LNCaP clone FGC (cell line): ENCODE data around the gene LRRC55.

Source experiments
- DNase-seq: peaks from one replicate; pipeline ENCODE4 v3.0.0-alpha.2; 2011; ENCODE audit warnings: low read depth
- H3K4me3 ChIP-seq: 2 replicates; pipeline ENCODE4 v1.5.1; 2011; ENCODE audit warnings: mild to moderate bottlenecking, low read depth, low read length, control low read depth
- TF ChIP-seq, protein P1 (sequence below): IDR thresholded peaks from 2 replicates; pipeline ENCODE4 v1.5.1; 2012; ENCODE audit warnings: mild to moderate bottlenecking; ENCODE audit not compliant: control insufficient read depth, insufficient read depth; ENCODE audit errors: extremely low read depth

The LRRC55 gene

DNA sequence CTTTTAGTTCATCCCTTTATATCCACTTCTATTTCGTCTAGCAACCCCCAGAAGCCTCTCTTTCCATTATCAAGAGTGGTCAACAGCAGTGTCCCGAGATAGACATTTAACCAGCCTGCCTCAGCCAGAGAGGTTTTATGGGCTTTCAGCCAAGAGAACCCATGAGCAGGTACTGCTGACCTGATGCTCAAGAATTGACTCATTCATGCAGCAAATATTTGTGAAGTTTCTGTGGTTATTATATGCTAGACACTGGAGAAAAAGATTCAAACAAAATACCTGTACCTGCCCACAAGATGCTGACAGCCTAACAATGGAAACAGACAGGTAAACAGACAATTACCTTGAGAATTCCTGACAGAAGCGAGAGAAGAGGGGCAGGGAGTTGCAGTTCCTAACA lies 9.7 kb upstream of the LRRC55 start:
- TF ChIP-seq, protein P1, sequence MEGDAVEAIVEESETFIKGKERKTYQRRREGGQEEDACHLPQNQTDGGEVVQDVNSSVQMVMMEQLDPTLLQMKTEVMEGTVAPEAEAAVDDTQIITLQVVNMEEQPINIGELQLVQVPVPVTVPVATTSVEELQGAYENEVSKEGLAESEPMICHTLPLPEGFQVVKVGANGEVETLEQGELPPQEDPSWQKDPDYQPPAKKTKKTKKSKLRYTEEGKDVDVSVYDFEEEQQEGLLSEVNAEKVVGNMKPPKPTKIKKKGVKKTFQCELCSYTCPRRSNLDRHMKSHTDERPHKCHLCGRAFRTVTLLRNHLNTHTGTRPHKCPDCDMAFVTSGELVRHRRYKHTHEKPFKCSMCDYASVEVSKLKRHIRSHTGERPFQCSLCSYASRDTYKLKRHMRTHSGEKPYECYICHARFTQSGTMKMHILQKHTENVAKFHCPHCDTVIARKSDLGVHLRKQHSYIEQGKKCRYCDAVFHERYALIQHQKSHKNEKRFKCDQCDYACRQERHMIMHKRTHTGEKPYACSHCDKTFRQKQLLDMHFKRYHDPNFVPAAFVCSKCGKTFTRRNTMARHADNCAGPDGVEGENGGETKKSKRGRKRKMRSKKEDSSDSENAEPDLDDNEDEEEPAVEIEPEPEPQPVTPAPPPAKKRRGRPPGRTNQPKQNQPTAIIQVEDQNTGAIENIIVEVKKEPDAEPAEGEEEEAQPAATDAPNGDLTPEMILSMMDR, result no peak
- H3K4me3 ChIP-seq, result no peak overlapping the region
- DNase-seq, result no peak

DNA sequence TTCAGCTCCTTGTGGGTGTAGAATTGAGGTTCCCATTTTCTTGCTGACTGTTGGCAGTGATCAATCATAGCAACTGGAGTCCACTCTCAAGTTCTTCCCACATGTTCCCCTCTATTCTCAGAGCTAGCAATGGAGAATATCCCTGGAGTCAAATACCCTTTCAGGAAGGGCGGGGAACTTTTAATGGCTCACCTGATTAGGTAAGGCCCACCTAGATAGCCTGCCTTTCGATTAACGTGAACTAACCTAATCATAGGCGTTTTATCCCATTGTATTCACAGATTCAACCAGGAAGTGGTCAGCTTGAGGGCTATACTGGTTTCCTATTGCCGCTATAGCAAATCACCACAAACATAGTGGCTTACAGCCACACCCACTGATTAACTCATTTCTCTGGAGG lies 7.1 kb upstream of the LRRC55 start:
- TF ChIP-seq, protein P1, result no peak
- DNase-seq, result no peak
- H3K4me3 ChIP-seq, result no peak overlapping the region

DNA sequence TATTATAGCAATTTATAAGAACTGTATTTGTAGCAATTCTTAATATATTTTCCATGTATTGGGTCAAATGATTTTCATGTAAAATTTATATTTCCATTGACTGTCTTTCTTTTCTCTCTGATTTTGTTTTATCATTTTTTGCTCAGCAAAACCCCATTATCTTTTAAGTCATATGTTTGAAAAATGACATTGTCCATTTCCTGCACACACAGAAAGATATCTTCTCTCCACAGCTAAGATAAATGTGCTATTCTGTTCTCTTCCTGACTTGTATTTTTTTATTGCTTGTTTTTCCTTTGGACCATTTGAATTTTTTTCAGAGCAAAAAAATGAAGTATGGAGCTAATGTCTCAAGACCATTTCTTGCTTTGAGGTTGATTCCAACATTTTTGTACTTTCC lies 6.3 kb upstream of the LRRC55 start:
- DNase-seq, result no peak
- no peak overlapping the region for H3K4me3 ChIP-seq
- TF ChIP-seq, protein P1, result no peak

DNA sequence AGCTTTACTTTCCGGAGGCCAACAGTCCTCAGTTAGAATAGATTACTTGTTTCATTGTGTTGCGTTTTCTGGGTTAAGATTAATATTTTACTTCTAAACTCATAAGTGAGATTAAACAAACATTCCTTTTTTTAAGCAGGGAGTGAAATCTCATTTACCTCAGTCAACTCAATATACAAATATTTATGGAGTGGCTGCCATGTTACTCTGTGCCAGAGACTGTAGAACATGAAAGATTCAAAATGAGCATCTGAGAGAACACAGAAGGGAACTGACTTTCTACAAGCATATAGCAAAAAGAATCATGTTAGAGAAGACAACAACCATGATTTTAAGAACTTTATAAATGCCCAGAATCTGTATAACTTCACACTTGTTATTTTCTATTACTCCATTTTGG lies 3.4 kb upstream of the LRRC55 start:
- TF ChIP-seq, protein P1, result no peak
- DNase-seq, result no peak
- H3K4me3 ChIP-seq, result no peak overlapping the region

DNA sequence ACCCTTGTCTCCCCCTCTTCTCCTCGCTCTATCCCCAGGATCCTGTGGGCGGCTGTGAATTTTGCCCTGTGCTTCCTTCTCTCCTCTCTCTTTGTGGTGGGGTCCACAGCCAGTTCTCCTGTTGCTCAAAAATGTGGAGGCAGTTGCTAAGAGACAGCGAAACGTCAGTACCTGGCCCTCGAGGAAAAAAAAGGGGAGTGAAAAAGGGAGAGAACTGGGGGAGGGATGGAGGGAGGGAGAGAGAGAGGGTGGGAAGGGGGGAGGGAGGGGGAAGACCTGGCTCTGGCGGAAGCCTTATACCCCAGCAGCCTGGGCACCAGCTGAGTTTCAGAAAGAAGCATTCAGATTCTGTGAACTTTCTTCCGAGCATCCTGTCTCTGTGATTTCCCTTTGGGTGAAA lies 2.1 kb upstream of the LRRC55 start:
- no peak for DNase-seq
- TF ChIP-seq, protein P1, result no peak
- no peak overlapping the region for H3K4me3 ChIP-seq

DNA sequence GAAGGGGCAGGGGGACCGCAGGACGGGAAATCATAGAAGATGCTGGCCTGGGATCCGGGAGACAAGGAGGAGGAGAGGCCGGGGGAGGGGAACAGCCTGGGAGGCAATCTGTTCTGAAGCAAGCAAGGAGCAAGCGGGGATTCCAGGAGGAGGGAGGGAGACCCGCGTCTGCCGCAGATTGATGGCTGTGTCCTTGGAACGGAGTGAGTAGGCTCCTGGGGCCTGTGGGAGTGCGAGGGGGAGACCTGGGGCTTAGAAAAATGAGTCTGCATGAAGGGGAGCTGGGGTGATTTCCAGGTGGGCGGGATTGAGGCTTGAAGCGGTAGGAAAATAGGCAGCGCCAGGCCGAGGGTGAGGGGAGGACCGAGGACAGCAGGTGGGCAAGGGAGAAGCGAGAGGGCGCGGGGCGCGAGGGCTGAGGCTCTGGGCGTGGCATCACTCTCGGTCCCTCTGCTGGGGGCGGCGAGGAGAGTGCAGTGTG lies 1.6 kb upstream of the LRRC55 start:
- no peak for DNase-seq
- H3K4me3 ChIP-seq, result no peak overlapping the region
- TF ChIP-seq, protein P1, result no peak

DNA sequence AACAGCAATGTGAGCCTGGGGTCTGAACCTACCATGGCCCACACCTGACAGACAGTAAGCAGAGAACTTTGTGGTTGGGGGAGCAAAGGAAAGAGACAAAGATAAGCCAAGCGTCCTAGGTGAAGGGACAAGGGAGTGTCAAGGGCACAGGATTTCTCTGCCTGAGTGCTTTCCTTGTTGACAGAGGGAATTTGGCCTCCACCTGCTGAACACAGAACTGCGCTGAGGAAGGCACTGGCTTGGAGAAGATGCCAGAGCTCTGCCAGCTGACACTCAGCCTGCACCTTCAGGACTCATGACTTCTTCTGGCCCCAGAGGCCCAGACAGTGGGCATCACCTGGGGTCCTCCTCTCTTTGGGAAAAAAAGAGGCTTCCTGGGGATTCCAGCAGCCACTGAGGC lies 789 bp upstream of the LRRC55 start:
- no peak overlapping the region for H3K4me3 ChIP-seq
- TF ChIP-seq, protein P1, result no peak
- DNase-seq, result no peak
